ENCODE measurements around the gene PTGDR. TPM values are rescaled to one million over a fixed set of nuclear protein-coding genes. Genes with fewer than 3 reads are reported as not detected.

PTGDR gene
- total RNA-seq, 1 donor from 2014 or later: 0.33 TPM

DNA sequence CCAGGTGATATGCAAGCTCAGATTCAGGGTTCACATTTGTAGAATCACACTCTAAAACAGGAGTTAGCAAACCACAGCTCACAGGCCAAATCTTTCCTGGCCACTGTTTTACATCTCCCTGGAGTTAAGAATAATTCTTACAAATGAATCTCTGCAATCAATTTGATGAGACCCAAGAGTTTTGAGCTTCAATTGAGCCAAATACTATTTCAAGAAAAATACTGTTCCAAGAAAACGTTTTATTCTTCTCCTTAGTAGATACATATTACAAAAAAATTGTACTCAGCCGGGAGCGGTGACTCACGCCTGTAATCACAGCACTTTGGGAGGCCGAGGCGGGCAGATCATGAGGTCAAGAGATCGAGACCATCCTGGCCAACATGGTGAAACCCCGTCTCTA is 2.5 kb downstream of the PTGDR start:
- no peak overlapping the region for H3K27ac Mint-ChIP-seq
- no peak for DNase-seq
- H3K9me3 Mint-ChIP-seq: no peaks in the 10 kb centered on the region
- peaks cover 8% of the 10 kb centered on the region for H3K36me3 Mint-ChIP-seq (ENCODE audit: low read depth)
- H3K4me1 Mint-ChIP-seq: peaks cover 38% of the 10 kb centered on the region
- intact Hi-C loops (cut with micrococcal nuclease): loop anchor here (5.0 to 10.0 kb wide), 2 partner anchors 205 to 273 kb away; partner anchors contain the start of gene NID2
- H3K27me3 Mint-ChIP-seq: peaks cover 68% of the 10 kb centered on the region
- H3K4me3 Mint-ChIP-seq: no peak overlapping the region

DNA sequence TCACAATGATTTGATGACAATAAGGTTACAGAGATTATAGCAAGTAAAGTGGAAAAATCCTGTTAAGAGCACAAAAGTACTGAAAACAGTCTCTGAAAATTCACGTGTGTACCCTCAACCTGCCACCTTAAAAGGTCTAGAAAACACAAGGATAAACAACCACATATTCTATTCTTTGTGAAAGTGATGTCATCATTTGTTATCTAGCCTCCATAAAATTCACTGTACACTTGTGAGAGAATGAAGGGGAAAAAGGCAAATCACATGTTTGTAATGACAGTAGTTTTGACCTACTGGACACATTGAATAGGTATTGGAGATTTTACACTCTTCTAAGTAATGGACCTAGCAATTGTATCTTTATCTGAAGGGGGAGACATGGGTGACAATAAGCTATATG is 4.0 kb downstream of the PTGDR start:
- no peak overlapping the region for H3K4me3 Mint-ChIP-seq
- intact Hi-C loops (cut with micrococcal nuclease): loop anchor here (5.0 kb wide), 1 partner anchor 274 kb away; no protein-coding TSS in a partner anchor
- DNase-seq: peak; percentile 15
- no peaks in the 10 kb centered on the region for H3K9me3 Mint-ChIP-seq
- no peak overlapping the region for H3K27ac Mint-ChIP-seq
- peaks cover 24% of the 10 kb centered on the region for H3K4me1 Mint-ChIP-seq
- H3K27me3 Mint-ChIP-seq: peaks cover 73% of the 10 kb centered on the region
- peaks cover 9% of the 10 kb centered on the region for H3K36me3 Mint-ChIP-seq (ENCODE audit: low read depth)

DNA sequence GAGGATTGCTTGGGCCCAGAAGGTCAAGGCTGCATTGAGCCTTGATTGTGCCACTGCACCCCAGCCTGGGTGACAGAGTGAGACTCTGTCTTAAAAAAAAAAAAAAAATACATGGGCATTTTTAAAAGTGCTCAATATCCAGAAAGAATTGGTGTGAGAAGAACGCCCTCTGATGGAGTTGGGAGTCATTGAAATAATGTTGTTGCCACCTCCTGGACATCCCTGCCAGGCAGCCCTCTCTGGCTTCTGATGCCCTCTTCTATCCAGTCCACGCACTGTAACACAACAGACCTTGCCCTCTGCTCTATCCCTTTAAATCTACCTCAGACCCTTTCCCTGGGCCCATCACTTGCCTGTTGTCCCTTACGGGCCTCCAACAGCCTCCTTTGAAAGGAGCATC is 4.9 kb downstream of the PTGDR start:
- H3K4me1 Mint-ChIP-seq: peaks cover 20% of the 10 kb centered on the region
- peaks cover 9% of the 10 kb centered on the region for H3K36me3 Mint-ChIP-seq (ENCODE audit: low read depth)
- H3K9me3 Mint-ChIP-seq: no peaks in the 10 kb centered on the region
- H3K27me3 Mint-ChIP-seq: peaks cover 69% of the 10 kb centered on the region
- no peak overlapping the region for H3K27ac Mint-ChIP-seq
- intact Hi-C loops (cut with micrococcal nuclease): loop anchor here (5.0 kb wide), 1 partner anchor 275 kb away; no protein-coding TSS in a partner anchor
- peak; percentile 75 for DNase-seq
- H3K4me3 Mint-ChIP-seq: no peak overlapping the region

DNA sequence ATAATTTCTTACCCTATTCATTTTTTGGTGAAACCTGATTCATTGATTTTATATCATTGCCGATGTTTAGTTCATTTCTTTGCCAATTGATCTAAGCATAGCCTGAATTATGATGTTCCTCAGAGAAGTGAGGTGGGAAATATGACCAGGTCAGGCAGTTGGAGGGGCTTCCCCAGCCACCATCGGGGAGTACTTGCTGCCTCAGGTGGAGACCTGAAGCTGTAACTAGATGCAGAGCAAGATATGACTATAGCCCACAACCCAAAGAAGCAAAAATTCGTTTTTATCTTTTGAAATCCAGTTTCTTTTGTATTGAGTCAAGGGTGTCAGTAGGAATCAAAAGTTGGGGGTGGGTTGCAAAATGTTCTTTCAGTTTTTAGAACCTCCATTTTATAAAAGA is 7.9 kb downstream of the PTGDR start:
- no peak overlapping the region for H3K27ac Mint-ChIP-seq
- H3K9me3 Mint-ChIP-seq: peaks cover 4% of the 10 kb centered on the region
- peak; percentile 41 for DNase-seq
- intact Hi-C loops (cut with micrococcal nuclease): no loop called here
- H3K4me1 Mint-ChIP-seq: peaks cover 12% of the 10 kb centered on the region
- H3K27me3 Mint-ChIP-seq: peaks cover 52% of the 10 kb centered on the region
- H3K36me3 Mint-ChIP-seq (ENCODE audit: low read depth): peaks cover 3% of the 10 kb centered on the region
- no peak overlapping the region for H3K4me3 Mint-ChIP-seq

DNA sequence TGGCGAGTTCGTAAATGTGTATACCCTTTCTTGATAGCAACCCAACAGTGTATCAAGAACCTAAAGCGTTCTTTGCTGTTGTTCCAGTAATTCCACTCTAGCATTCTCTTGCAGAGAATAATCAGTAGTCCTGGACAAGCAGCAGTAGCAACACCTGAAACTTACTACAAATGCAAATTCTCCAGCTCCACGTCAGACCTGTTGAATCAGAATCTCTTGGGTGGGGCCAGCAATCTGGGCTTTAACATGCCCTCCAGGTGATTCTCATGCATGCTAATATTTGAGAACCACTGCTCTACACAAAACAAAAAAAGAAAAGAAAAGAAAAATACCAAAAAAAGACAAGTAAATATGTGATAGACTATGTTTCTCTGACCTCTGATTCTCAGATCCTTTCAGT is 10.1 kb downstream of the PTGDR start:
- intact Hi-C loops (cut with micrococcal nuclease): no loop called here
- Mint-ChIP-seq H3K27ac (no peak overlapping the region), H3K9me3 (peaks cover 8% of the 10 kb centered on the region), H3K4me3 (no peak overlapping the region), H3K4me1 (peaks cover 18% of the 10 kb centered on the region), H3K27me3 (peaks cover 42% of the 10 kb centered on the region), H3K36me3 (ENCODE audit: low read depth) (peaks cover 3% of the 10 kb centered on the region)
- DNase-seq: peak; percentile 19

DNA sequence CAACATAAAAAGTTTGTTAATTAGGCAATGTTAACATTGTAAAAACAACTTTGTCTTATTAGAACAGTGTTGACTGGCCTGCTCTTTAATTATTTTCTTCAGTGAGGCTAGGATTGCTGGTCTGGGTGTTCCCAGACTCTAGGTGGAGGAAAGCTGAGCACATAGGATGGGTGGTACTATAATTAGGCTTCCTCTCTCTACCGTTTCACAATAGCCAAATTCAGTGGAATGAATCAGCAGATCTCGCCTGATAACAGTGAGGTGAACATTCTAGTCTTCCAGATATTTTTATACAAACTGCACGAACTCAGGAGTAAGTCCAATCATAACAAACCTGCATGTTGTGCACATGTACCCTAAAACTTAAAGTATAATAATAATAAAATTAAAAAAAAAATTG is 11.9 kb downstream of the PTGDR start:
- intact Hi-C loops (cut with micrococcal nuclease): no loop called here
- peaks cover 30% of the 10 kb centered on the region for H3K27me3 Mint-ChIP-seq
- H3K4me3 Mint-ChIP-seq: no peak overlapping the region
- H3K9me3 Mint-ChIP-seq: peaks cover 11% of the 10 kb centered on the region
- H3K4me1 Mint-ChIP-seq: peaks cover 19% of the 10 kb centered on the region
- no peak overlapping the region for H3K27ac Mint-ChIP-seq
- peak; percentile 56 for DNase-seq
- H3K36me3 Mint-ChIP-seq (ENCODE audit: low read depth): peaks cover 4% of the 10 kb centered on the region

DNA sequence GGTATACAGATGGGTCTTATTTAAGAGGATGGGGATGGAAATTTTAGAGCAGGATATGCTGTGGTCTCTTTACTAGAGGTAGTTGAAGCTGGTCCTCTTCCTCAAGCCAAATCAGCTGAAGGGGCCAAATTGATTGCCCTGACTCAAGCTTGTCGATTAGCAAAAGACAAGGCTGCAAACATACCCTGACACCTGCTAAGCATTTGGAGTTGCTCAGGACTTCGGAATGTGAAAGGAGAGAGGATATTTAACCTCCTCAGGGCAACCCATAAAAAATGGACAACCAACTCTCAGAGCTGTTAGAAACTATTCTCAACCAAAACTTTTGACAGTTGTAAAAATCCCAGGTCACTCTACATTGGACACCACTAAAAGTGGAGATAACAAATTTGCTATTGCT is 15.6 kb downstream of the PTGDR start:
- Mint-ChIP-seq H3K27ac (no peak overlapping the region), H3K27me3 (peaks cover 11% of the 10 kb centered on the region), H3K4me1 (peaks cover 44% of the 10 kb centered on the region), H3K9me3 (peaks cover 13% of the 10 kb centered on the region), H3K36me3 (ENCODE audit: low read depth) (peaks cover 7% of the 10 kb centered on the region), H3K4me3 (no peak overlapping the region)
- intact Hi-C loops (cut with micrococcal nuclease): no loop called here
- no peak for DNase-seq

DNA sequence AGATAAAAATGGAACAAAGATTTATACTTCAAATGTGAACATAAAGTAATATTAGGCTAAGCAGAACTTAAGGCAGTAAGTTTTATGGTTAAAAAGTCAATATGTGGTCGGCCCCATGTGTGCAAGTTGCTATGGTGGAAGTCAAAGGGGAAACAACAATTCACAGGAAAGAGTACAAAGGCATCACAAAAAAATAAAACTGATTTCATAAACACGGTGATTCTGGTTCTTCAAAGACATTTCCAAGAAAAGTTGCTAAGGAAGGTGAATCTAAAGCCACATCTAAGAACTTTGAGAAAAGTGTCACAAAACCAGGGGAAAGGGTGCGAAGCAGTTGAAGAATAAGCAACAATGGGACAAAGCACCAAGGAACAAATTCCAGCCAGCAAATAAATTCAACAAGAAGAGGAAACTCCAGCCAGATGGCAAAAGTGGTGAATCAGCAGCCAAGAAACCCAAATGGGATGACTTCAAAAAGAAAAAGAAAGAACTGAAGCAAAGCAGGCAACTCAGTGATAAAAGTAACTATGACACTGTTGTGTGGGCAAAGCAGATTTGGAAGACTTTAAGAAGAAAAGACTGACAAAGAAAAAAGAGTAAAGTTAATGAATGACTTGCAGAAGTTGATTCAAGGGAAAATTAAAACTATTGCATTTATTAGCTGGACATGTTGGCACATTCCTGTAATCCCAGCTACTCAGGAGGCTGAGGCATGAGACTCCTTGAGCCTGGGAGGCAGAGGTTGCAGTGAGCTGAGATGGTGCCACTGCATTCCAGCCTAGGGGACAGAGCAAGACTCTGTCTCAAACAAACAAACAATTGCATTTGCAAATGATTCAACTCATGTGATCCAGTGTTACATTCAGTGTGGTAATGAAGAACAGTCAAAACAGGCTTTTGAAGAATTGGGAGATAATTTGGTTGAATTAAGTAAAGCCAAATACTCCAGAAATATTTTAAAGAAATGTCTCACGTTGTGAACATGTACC is 19.5 kb downstream of the PTGDR start:
- peaks cover 15% of the 10 kb centered on the region for H3K9me3 Mint-ChIP-seq
- H3K27me3 Mint-ChIP-seq: peaks cover 6% of the 10 kb centered on the region
- peak overlapping the region; percentile 87 for H3K27ac Mint-ChIP-seq
- peaks cover 7% of the 10 kb centered on the region for H3K36me3 Mint-ChIP-seq (ENCODE audit: low read depth)
- intact Hi-C loops (cut with micrococcal nuclease): no loop called here
- H3K4me1 Mint-ChIP-seq: peaks cover 39% of the 10 kb centered on the region
- DNase-seq: peak; percentile 84
- peak overlapping the region; percentile 69 for H3K4me3 Mint-ChIP-seq

DNA sequence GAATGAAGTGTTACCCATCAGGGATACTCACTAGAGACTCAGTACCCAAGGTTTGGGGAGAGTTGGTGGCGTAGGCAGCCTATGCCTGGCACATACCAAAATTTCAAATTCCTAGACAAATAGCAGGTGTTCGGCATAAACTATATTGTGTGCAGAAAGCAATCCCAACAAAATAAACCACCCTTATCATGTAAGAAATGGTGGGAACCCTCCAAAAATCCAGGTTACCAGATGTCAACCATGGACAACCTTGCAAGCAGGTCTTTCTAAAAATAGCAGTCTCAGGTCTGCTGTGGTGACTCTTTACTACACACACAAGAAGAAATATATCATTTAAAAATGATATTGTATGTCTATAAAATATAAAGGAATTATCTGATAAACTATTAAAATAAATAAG is 28.9 kb downstream of the PTGDR start:
- Mint-ChIP-seq H3K9me3 (no peaks in the 10 kb centered on the region), H3K36me3 (ENCODE audit: low read depth) (peaks cover 17% of the 10 kb centered on the region)
- intact Hi-C loops (cut with micrococcal nuclease): no loop called here

DNA sequence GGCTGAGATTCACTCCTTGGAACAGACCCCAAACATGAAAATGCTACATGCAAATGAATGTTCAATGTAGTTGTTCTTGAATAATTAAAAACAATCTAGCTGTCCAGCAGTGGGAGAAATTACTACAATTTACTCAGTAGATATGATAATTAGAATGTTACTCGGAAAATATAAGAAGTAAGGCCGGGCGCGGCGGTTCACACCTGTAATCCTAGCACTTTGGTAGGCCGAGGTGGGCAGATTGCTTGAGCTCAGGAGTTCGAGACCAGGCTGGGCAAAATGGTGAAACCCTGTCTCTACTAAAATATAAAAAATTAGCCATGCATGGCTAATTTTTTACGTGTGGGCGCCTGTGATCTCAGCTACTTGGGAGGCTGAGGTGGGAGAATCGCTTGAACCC is 31.3 kb downstream of the PTGDR start:
- no peak overlapping the region for H3K4me3 Mint-ChIP-seq
- no peak overlapping the region for H3K27ac Mint-ChIP-seq
- peaks cover 40% of the 10 kb centered on the region for H3K4me1 Mint-ChIP-seq

More for the DNA sequence above, 28.9 kb downstream of the PTGDR start:
- H3K4me1 Mint-ChIP-seq: peaks cover 24% of the 10 kb centered on the region
- H3K4me3 Mint-ChIP-seq: no peak overlapping the region
- no peak for DNase-seq
- no peak overlapping the region for H3K27ac Mint-ChIP-seq
- H3K27me3 Mint-ChIP-seq: peaks cover 5% of the 10 kb centered on the region

DNA sequence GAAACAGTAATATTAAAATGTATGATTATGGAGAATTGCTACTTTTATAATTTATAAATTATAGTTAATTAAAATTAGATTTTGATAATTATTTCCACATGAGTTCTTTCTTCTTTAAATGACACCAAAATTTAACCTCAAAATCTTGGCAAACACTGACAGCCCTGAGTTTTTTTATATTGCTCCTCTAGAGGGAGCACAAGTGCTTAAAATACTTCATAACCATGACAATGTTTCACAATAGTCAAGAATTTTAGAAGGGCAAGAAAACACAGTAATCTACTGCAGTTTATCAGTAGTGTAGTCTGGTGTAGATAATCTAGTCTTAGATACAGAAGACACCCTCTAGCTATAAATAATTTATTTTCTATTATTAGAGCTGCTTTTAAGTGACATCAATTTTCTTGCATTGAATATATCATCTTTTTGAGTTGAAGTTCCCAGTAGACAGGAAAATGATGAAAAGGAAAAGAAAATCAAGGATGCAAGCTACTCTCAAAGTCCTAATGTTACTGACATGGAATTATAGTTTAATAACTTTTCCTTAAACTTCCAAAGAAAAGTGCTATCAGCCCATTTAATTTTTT is 32.3 kb downstream of the PTGDR start:
- Mint-ChIP-seq H3K27me3 (peaks cover 2% of the 10 kb centered on the region), H3K4me3 (no peak overlapping the region), H3K4me1 (peaks cover 47% of the 10 kb centered on the region), H3K9me3 (peaks cover 3% of the 10 kb centered on the region), H3K36me3 (ENCODE audit: low read depth) (peaks cover 35% of the 10 kb centered on the region), H3K27ac (no peak overlapping the region)
- DNase-seq: peak; percentile 76
- intact Hi-C loops (cut with micrococcal nuclease): loop anchor here (1.0 kb wide), 1 partner anchor 174 kb away; no protein-coding TSS in a partner anchor

More for the DNA sequence above, 31.3 kb downstream of the PTGDR start:
- no peak for DNase-seq
- H3K27me3 Mint-ChIP-seq: peaks cover 2% of the 10 kb centered on the region
- peaks cover 3% of the 10 kb centered on the region for H3K9me3 Mint-ChIP-seq
- H3K36me3 Mint-ChIP-seq (ENCODE audit: low read depth): peaks cover 29% of the 10 kb centered on the region
- intact Hi-C loops (cut with micrococcal nuclease): loop anchor here (1.0 kb wide), 1 partner anchor 175 kb away; no protein-coding TSS in a partner anchor

DNA sequence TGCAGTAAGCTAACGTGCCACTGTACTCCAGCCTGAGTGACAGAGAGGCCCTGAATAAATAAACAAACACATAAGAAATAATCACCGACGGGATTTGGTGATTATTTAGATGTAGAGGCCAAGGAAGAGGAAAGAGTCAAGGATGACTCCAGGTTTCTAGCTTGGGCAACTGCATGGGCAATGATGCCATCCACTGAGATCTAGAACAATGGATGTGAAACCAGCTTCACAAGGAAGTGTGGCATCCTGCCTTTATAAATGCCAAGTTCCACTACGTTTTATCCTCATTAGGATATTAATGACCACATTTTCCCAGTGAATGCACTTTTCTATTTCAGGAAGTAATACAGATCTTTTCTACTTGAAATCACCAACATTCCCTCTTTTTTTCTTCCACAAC is 35.7 kb downstream of the PTGDR start:
- H3K36me3 Mint-ChIP-seq (ENCODE audit: low read depth): peaks cover 42% of the 10 kb centered on the region
- no peaks in the 10 kb centered on the region for H3K27me3 Mint-ChIP-seq
- H3K9me3 Mint-ChIP-seq: peaks cover 3% of the 10 kb centered on the region
- H3K27ac Mint-ChIP-seq: no peak overlapping the region
- no peak for DNase-seq
- no peak overlapping the region for H3K4me3 Mint-ChIP-seq
- H3K4me1 Mint-ChIP-seq: peaks cover 54% of the 10 kb centered on the region
- intact Hi-C loops (cut with micrococcal nuclease): no loop called here

DNA sequence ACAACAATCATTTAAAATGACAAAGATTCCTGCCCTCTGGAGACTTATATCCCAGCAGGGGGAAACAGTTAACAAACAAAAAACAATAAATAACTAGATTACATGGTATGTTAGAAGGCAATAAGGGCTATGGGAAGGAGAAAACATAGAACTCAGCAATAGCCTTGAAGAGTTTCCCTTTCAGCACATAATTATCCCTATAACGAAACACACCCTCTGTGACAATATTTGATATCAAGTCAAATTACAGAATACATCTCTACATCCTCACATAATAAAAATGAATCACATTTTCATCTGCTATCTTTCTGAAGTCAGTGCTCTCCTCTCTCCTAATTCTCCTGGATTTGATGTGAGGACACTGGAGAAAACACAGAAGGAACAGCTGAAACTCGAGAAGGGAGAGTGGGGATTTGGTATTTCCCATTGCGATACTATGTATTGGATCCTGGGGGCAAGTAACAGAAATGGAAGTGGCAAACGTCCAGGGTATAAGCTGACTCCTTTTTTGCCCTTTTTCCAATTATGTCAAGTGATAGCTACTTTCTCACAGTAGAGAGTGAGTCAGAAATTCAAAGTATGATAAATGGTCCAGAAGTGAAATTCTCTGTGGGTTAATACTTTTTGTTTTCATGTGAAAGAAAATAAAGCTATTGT is 36.9 kb downstream of the PTGDR start:
- H3K4me1 Mint-ChIP-seq: peaks cover 57% of the 10 kb centered on the region
- peaks cover 3% of the 10 kb centered on the region for H3K9me3 Mint-ChIP-seq
- H3K27me3 Mint-ChIP-seq: no peaks in the 10 kb centered on the region
- H3K4me3 Mint-ChIP-seq: no peak overlapping the region
- intact Hi-C loops (cut with micrococcal nuclease): no loop called here
- H3K36me3 Mint-ChIP-seq (ENCODE audit: low read depth): peaks cover 51% of the 10 kb centered on the region
- no peak for DNase-seq
- no peak overlapping the region for H3K27ac Mint-ChIP-seq

Data from activated CD4-positive, alpha-beta T cell treated with anti-CD3 and anti-CD28 coated beads, Interleukin-2, amount 10 ng/mL, durations not matched to agents 24 days and 14 days (primary cell).